Astrocyte of the cerebellum (primary cell): ENCODE results near the gene NBEAL2.

Experiments
- DNase-seq: peaks from one replicate; pipeline ENCODE4 v3.0.0-alpha.2; 2011; ENCODE audit warnings: low read depth
- H3K4me3 ChIP-seq: 2 replicates; pipeline ENCODE4 v1.5.1; 2011; ENCODE audit warnings: mild to moderate bottlenecking, low read depth, low read length, moderate library complexity
- CTCF ChIP-seq: IDR thresholded peaks from 2 replicates; pipeline ENCODE4 v1.5.1; 2012; ENCODE audit warnings: low read length, low read depth, moderate library complexity, mild to moderate bottlenecking; ENCODE audit errors: missing control alignments
- in situ Hi-C: cut with HindIII; loops from 2 replicates; pipeline ENCODE4 v1.10.0; 2017; ENCODE audit warnings: low sequenced_read_pairs

The NBEAL2 gene

GRCh38 chr3:46957092-46957820 lies 22.2 kb upstream of the NBEAL2 start:
- H3K4me3 ChIP-seq, result no peak overlapping the region
- no peak for DNase-seq
- TF ChIP-seq CTCF, result no peak
- in situ Hi-C loops, result no loop called here

- in situ Hi-C loops, result no loop called here
These were observed 20.9 kb upstream of the NBEAL2 start for GRCh38 chr3:46958467-46959160.

GRCh38 chr3:46959161-46959511 lies 20.3 kb upstream of the NBEAL2 start:
- no peak for DNase-seq
- no peak for TF ChIP-seq CTCF
- no peak overlapping the region for H3K4me3 ChIP-seq
- in situ Hi-C loops, result no loop called here

More at GRCh38 chr3:46958467-46959160, 20.9 kb upstream of the NBEAL2 start:
- no peak for DNase-seq
- TF ChIP-seq CTCF, result no peak
- H3K4me3 ChIP-seq, result no peak overlapping the region

GRCh38 chr3:46960081-46960701 lies 19.3 kb upstream of the NBEAL2 start:
- in situ Hi-C loops, result no loop called here
- H3K4me3 ChIP-seq, result no peak overlapping the region
- DNase-seq, result peak; percentile 24
- no peak for TF ChIP-seq CTCF

GRCh38 chr3:46960835-46961234 lies 18.6 kb upstream of the NBEAL2 start:
- in situ Hi-C loops, result no loop called here
- no peak for DNase-seq
- no peak overlapping the region for H3K4me3 ChIP-seq
- no peak for TF ChIP-seq CTCF

GRCh38 chr3:46962427-46962826 lies 17.0 kb upstream of the NBEAL2 start:
- in situ Hi-C loops, result no loop called here
- DNase-seq, result no peak
- no peak for TF ChIP-seq CTCF
- H3K4me3 ChIP-seq, result no peak overlapping the region
